ENCODE results near the gene FAM222A.

The FAM222A gene

DNA sequence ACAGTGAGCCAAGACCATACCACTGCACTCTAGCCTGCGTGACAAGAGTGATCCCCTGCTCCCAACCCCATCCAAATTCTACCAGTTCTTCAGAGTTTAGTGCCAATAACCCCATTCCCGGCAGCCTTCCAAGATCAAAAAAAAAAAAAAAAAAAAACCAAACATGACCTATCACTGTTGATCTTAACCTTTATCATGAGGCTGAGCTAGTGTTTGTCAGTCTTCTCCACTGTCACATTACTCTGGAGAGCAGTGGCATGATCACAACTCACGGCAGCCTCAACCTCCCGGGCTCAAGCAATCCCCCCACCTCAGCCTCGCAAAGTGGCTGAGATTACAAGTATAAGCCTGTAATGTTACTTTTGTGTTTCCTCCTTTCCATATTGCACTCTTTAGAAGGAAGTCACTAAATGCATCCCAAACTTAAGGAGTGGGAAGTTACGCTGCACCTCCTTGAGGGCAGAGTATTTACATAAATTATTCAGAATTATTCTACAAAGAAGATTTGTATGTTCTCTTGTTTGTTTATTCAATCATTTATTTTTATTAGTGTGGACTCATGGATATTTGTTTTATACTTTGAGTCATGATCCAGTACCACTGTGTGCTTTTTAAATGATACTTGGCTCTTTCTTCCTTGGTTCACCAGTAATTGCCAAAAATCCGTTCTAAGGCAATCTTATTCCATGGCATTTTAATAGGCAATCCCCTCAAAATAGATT is 31.5 kb upstream of the FAM222A start:
- DNase-seq (ENCODE audit: low read depth), result no peak
- TF ChIP-seq, protein P1, sequence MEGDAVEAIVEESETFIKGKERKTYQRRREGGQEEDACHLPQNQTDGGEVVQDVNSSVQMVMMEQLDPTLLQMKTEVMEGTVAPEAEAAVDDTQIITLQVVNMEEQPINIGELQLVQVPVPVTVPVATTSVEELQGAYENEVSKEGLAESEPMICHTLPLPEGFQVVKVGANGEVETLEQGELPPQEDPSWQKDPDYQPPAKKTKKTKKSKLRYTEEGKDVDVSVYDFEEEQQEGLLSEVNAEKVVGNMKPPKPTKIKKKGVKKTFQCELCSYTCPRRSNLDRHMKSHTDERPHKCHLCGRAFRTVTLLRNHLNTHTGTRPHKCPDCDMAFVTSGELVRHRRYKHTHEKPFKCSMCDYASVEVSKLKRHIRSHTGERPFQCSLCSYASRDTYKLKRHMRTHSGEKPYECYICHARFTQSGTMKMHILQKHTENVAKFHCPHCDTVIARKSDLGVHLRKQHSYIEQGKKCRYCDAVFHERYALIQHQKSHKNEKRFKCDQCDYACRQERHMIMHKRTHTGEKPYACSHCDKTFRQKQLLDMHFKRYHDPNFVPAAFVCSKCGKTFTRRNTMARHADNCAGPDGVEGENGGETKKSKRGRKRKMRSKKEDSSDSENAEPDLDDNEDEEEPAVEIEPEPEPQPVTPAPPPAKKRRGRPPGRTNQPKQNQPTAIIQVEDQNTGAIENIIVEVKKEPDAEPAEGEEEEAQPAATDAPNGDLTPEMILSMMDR (IDR thresholded peaks at IDR 0.05; ENCODE audit: control insufficient read depth, insufficient read depth, low read depth, low read length, missing control alignments), result no peak

DNA sequence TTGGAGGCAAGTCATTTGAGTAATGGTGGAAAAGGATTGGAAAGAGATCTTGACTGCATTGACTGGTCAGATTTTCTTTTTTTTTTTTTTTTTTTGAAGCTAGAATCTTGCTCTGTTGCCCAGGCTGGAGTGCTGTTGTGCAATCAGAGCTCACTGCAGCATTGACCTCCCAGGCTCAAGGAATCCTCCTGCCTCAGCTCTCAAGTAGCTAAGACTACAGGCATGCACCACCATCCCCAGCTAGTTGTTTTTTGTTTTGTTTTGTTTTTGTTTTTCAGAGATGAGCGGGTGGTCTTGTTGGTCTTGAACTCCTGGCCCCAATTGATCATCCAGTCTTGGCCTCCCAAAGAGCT is 30.9 kb upstream of the FAM222A start:
- TF ChIP-seq, protein P1 (IDR thresholded peaks at IDR 0.05; ENCODE audit: control insufficient read depth, insufficient read depth, low read depth, low read length, missing control alignments), result no peak
- DNase-seq (ENCODE audit: low read depth), result no peak
- H3K4me3 ChIP-seq (ENCODE audit: control insufficient read depth, low read depth, low read length), result no peak overlapping the region

More for the DNA sequence above, 31.5 kb upstream of the FAM222A start:
- H3K4me3 ChIP-seq (ENCODE audit: control insufficient read depth, low read depth, low read length), result no peak overlapping the region

DNA sequence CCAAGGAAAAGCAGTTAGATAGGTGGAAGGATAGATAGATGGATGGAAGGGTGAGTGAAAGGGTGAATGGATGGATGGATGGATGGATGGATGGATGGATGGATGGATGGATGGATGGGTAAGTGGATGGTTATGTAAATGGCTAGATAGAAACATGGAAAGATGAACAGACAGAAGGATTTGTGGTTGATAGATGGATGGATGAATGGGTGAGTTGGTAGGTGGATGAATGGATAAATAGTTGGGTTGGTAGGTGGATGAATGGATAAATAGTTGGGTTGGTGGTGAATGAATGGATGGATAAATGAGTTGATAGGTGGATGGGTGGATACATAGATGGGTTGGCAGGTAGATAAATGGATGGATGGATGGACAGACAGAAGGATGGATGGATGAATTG is 30.3 kb upstream of the FAM222A start:
- H3K4me3 ChIP-seq (ENCODE audit: control insufficient read depth, low read depth, low read length), result no peak overlapping the region
- DNase-seq (ENCODE audit: low read depth), result no peak
- TF ChIP-seq, protein P1 (IDR thresholded peaks at IDR 0.05; ENCODE audit: control insufficient read depth, insufficient read depth, low read depth, low read length, missing control alignments), result no peak

DNA sequence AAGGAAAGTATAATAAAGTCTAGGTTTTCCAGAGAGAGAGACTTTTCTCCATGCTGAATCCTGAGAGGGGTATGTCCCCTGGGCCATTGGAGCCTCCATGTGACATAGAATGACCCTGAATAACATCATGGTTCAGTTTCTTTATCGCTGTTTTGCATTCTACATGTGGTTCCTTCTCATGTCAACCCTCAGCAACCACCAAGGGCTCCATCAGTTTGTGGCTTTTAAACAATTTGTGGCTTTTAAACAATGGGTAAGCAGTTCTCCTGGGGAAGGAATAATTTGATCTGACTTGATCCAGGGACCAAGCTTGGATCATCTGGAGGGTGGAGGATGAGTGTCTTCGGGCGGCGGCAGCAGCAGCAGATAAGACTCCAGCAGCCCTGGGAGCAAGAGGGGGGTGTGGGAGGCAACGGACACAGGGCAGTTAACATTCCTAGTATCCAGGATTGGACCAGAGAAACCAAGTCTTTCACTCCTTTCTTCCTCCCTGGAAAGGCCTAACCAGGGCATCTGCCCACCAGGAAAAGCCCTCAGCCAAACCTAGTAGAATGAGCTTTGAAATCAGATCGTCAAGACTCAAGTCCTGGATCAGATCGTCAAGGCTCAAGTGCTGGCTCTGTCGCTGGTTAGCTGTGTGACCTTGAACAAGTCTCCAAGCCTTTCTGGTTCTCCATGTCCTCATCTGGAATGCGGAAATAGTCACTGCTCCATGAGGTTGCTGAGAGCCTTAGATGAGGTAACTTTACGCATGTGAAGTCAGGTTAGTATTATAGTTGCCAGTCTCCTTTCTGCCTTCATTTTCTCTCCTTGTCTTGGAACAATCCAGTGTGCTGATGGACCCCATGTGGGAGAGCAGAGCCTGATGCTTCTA is 27.8 kb upstream of the FAM222A start:
- no peak overlapping the region for H3K4me3 ChIP-seq (ENCODE audit: control insufficient read depth, low read depth, low read length)
- no peak for DNase-seq (ENCODE audit: low read depth)
- TF ChIP-seq, protein P1 (IDR thresholded peaks at IDR 0.05; ENCODE audit: control insufficient read depth, insufficient read depth, low read depth, low read length, missing control alignments), result no peak

DNA sequence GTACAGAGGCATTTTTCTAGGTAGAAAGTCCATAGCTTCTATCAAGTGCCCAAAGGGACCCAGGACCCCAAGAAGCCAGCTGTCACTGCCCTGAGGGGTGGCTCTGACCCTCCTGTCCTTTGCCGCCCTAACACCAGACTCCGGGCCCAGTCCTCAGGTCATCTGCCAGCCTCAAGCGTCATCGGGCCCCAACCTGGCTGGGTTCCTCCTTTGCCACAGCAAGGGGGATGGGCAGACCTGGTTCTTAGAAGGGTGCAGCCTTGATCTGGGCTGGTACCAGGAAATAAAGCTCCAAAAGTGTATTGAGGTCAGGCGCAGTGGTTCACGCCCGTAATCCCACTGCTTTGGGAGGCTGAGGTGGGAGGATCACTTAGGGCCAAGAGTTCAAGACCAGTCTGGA is 27.1 kb upstream of the FAM222A start:
- no peak overlapping the region for H3K4me3 ChIP-seq (ENCODE audit: control insufficient read depth, low read depth, low read length)
- no peak for DNase-seq (ENCODE audit: low read depth)

DNA sequence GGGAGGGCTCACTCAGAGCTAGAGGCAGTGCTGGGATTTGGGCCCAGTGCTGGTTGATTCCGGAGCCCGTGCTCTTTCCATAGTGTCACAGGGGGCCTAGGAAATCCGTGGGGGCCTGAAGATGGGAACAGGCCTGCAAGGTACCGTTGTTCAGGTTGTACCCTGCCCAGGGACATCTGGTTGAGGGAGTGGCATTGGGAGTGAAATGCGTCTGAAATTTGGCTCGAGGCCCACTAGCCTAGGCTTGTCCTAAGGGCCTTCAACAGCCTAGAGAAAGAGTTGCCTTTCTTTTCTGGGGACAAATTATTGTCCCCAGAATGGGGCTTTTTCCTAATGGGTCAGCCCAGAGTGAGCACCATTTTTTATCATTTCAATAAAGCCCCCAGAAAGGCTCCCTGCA is 26.4 kb upstream of the FAM222A start:
- DNase-seq (ENCODE audit: low read depth), result no peak
- H3K4me3 ChIP-seq (ENCODE audit: control insufficient read depth, low read depth, low read length), result no peak overlapping the region
- TF ChIP-seq, protein P1 (IDR thresholded peaks at IDR 0.05; ENCODE audit: control insufficient read depth, insufficient read depth, low read depth, low read length, missing control alignments), result no peak

More for the DNA sequence above, 27.1 kb upstream of the FAM222A start:
- TF ChIP-seq, protein P1 (IDR thresholded peaks at IDR 0.05; ENCODE audit: control insufficient read depth, insufficient read depth, low read depth, low read length, missing control alignments), result no peak
